K562 (cell line): ENCODE data around the gene KIR2DL4.
"Not testable (repeated sequence)": the region's sequence is repeated elsewhere in the genome, so short reads cannot be mapped to it uniquely, and the experiment has no call there.

Experiments used
- CTCF ChIP-seq, 3 experiments: IDR thresholded peaks in 2 of 3; conservative IDR thresholded peaks in 1 of 3; 2 replicates each; pipeline ENCODE4 v1.5.1; 2011 to 2012; ENCODE audit warnings: low read length in 3 of 3, mild to moderate bottlenecking in 3 of 3, control low read depth in 2 of 3, improper control_type of control experiment in 1 of 3, inconsistent platforms in 1 of 3, low read depth in 1 of 3, mixed read lengths in 1 of 3, moderate library complexity in 1 of 3; ENCODE audit not compliant: insufficient read depth in 2 of 3
- FOXP1 ChIP-seq: sonication (generic); formaldehyde crosslinking; IDR thresholded peaks from 2 replicates; pipeline ENCODE4 v1.8.0; 2022; ENCODE audit warnings: mild to moderate bottlenecking, missing genetic modification reagents
- NONO ChIP-seq, 2 experiments: fragments of 200-400 bp in 1 of 2; fragments of 450-650 bp in 1 of 2; formaldehyde crosslinking in 1 of 2; IDR thresholded peaks; 2 replicates each; pipeline ENCODE4 v1.6.1; 2017; ENCODE audit warnings: low read depth in 2 of 2, mild to moderate bottlenecking in 2 of 2, moderate library complexity in 2 of 2, low read length in 1 of 2
- REST ChIP-seq, 2 experiments: fragments of 450-650 bp; formaldehyde crosslinking in 1 of 2; IDR thresholded peaks; 2 replicates each; pipeline versions ENCODE4 v1.4.0 to v1.6.1; 2014 to 2020; ENCODE audit warnings: mild to moderate bottlenecking in 2 of 2, borderline replicate concordance in 1 of 2, low read depth in 1 of 2
- SETDB1 ChIP-seq: IDR thresholded peaks from one replicate; pipeline ENCODE4 v1.6.1; 2012; ENCODE audit warnings: low read length, control low read depth, inconsistent platforms
- SIN3A ChIP-seq, 2 experiments: fragments of 150-350 bp in 1 of 2; IDR thresholded peaks; 2 replicates each; pipeline ENCODE4 v1.6.1; 2011 to 2016; ENCODE audit warnings: borderline replicate concordance in 2 of 2, low read depth in 2 of 2, low read length in 2 of 2, mild to moderate bottlenecking in 2 of 2, moderate library complexity in 2 of 2; ENCODE audit not compliant: control insufficient read depth in 1 of 2
- SMC3 ChIP-seq: conservative IDR thresholded peaks from 2 replicates; pipeline ENCODE4 v1.6.1; 2011; ENCODE audit warnings: low read depth, low read length, improper control_type of control experiment; ENCODE audit not compliant: insufficient read depth
- TBP ChIP-seq: optimal IDR thresholded peaks from 2 replicates; pipeline ENCODE3; 2011; ENCODE audit warnings: low read depth, low read length, improper control_type of control experiment
- USF2 ChIP-seq: sonication (generic); formaldehyde crosslinking; IDR thresholded peaks from 2 replicates; pipeline ENCODE4 v1.5.0; 2020; ENCODE audit warnings: missing genetic modification reagents
- WHSC1 ChIP-seq: IDR thresholded peaks from one replicate; pipeline ENCODE4 v1.6.1; 2012; ENCODE audit warnings: low read length, control low read depth, inconsistent platforms
- ZNF780A ChIP-seq: fragments of 250-450 bp; sonication (Bioruptor Pico); IDR thresholded peaks from 2 replicates; pipeline ENCODE4 v1.5.0; 2021; ENCODE audit warnings: mild to moderate bottlenecking

GRCh38 chr19:54756204-54757110 is 47.0 kb upstream of the KIR2DL4 start:
- TF ChIP-seq WHSC1; SETDB1; NONO (IDR thresholded peaks at IDR 0.05; ENCODE audit: low read depth in 2 of 2, low read length in 1 of 2); USF2 (CRISPR knock-in tag); CTCF (IDR thresholded peaks at IDR 0.05 in 2 of 3, conservative IDR thresholded peaks at IDR 0.05 in 1 of 3; ENCODE audit: insufficient read depth in 2 of 3, low read depth in 1 of 3, low read length in 3 of 3); REST (IDR thresholded peaks at IDR 0.05; ENCODE audit: borderline replicate concordance); REST (CRISPR knock-in tag; IDR thresholded peaks at IDR 0.05; ENCODE audit: low read depth); ZNF780A (CRISPR knock-in tag); SMC3; TBP; FOXP1 (CRISPR knock-in tag); SIN3A (IDR thresholded peaks at IDR 0.05; ENCODE audit: borderline replicate concordance in 2 of 2, control insufficient read depth in 1 of 2, low read depth in 2 of 2, low read length in 2 of 2): not testable (repeated sequence)
